NCI-H187 treated with DMSO at 0.1 percent for 48 hours (cell line): ENCODE results near the gene KDM2A.
"Not testable (repeated sequence)": the region's sequence is repeated elsewhere in the genome, so short reads cannot be mapped to it uniquely, and the experiment has no call there.

Experiments used
- DNase-seq: peaks from one replicate; lab custom pipeline; 2025; lab: John Stamatoyannopoulos, UW

The KDM2A gene

GRCh38 chr11:67117672-67118180 lies 1.3 kb upstream of the KDM2A start:
- DNase-seq, result no peak

- DNase-seq, result no peak
Observed at GRCh38 chr11:67118181-67118766, 789 bp upstream of the KDM2A start.

GRCh38 chr11:67119585-67120391 lies 725 bp downstream of the KDM2A start:
- DNase-seq, result no peak

GRCh38 chr11:67120456-67120855 lies 1.4 kb downstream of the KDM2A start:
- no peak for DNase-seq

GRCh38 chr11:67120881-67121710 lies 2.0 kb downstream of the KDM2A start:
- no peak for DNase-seq

- DNase-seq, result not testable (repeated sequence)
Observed at GRCh38 chr11:67123801-67124200, 4.7 kb downstream of the KDM2A start.

- not testable (repeated sequence) for DNase-seq
Observed at GRCh38 chr11:67126243-67126642, 7.2 kb downstream of the KDM2A start.

GRCh38 chr11:67126986-67127385 lies 7.9 kb downstream of the KDM2A start:
- DNase-seq, result no peak

- DNase-seq, result not testable (repeated sequence)
Observed at GRCh38 chr11:67130861-67131260, 11.8 kb downstream of the KDM2A start.

GRCh38 chr11:67136156-67136555 lies 17.1 kb downstream of the KDM2A start:
- no peak for DNase-seq

GRCh38 chr11:67138922-67139321 lies 19.9 kb downstream of the KDM2A start:
- no peak for DNase-seq

GRCh38 chr11:67146516-67147226 lies 27.6 kb downstream of the KDM2A start:
- DNase-seq, result no peak

GRCh38 chr11:67153971-67154370 lies 34.9 kb downstream of the KDM2A start:
- no peak for DNase-seq

- DNase-seq, result no peak
Observed at GRCh38 chr11:67154726-67155125, 35.7 kb downstream of the KDM2A start.

- DNase-seq, result no peak
Observed at GRCh38 chr11:67157691-67158090, 38.6 kb downstream of the KDM2A start.

GRCh38 chr11:67158221-67158620 lies 39.2 kb downstream of the KDM2A start:
- DNase-seq, result no peak

GRCh38 chr11:67160045-67160444 lies 41.0 kb downstream of the KDM2A start:
- no peak for DNase-seq

GRCh38 chr11:67160872-67161783 lies 42.1 kb downstream of the KDM2A start:
- DNase-seq, result no peak

GRCh38 chr11:67163006-67163405 lies 43.9 kb downstream of the KDM2A start:
- no peak for DNase-seq

GRCh38 chr11:67165623-67166022 lies 46.6 kb downstream of the KDM2A start:
- no peak for DNase-seq

- no peak for DNase-seq
Observed at GRCh38 chr11:67167091-67167490, 48.0 kb downstream of the KDM2A start.
